Ovary (tissue), 9 donors: ENCODE data around the gene BRS3. TPM values are rescaled to one million over a fixed set of nuclear protein-coding genes. Genes with fewer than 3 reads are reported as not detected.

Source experiments
- DNase-seq, 5 donors: peaks; one replicate each; pipeline ENCODE4 v3.0.0-alpha.2; 2019 to 2020
- H3K27ac ChIP-seq, 2 donors: fragments of 200-600 bp; one replicate each; pipeline versions ENCODE4 v1.5.1 to v1.8.0; 2019 to 2022
- H3K27me3 ChIP-seq: fragments of 200-600 bp; one replicate; pipeline ENCODE4 v1.8.0; 2022
- H3K36me3 ChIP-seq: fragments of 200-600 bp; sonication (generic); one replicate; pipeline ENCODE4 v1.5.1; 2019
- H3K4me1 ChIP-seq: one replicate; pipeline ENCODE4 v1.8.1; 2013; ENCODE audit warnings: mild to moderate bottlenecking, moderate library complexity; ENCODE audit not compliant: insufficient read depth
- H3K4me3 ChIP-seq: fragments of 200-600 bp; sonication (generic); one replicate; pipeline ENCODE4 v1.5.1; 2017
- H3K9me3 ChIP-seq, 2 donors: fragments of 200-600 bp in 1 of 2; sonication (generic) in 1 of 2; one replicate each; pipeline versions ENCODE4 v1.5.1 to v1.8.1; 2013 to 2019; ENCODE audit warnings: mild to moderate bottlenecking in 1 of 2, moderate library complexity in 1 of 2
- CTCF ChIP-seq, 3 donors: fragments of 450-650 bp in 2 of 3; fragments of 200-600 bp in 1 of 3; IDR thresholded peaks; one replicate each; pipeline versions ENCODE4 v1.5.1 to v1.8.0; 2016 to 2022; ENCODE audit warnings: antibody characterized with exemption in 3 of 3, mild to moderate bottlenecking in 1 of 3
- EP300 ChIP-seq: sonication (generic); formaldehyde crosslinking; IDR thresholded peaks from one replicate; pipeline ENCODE4 v1.6.1; 2017; ENCODE audit warnings: antibody characterized with exemption
- POLR2A ChIP-seq: fragments of 450-650 bp; IDR thresholded peaks from one replicate; pipeline ENCODE4 v1.6.1; 2017; ENCODE audit warnings: antibody characterized with exemption, mild to moderate bottlenecking, moderate library complexity
- WGBS, 3 donors: extraction: QIAGEN DNeasy Blood & Tissue Kit in 1 of 3; methylation state at CpG; one replicate each; pipeline versions ENCODE4 v1.1.5 to v1.1.7; 2013 to 2017; 5-methylcytosine and 5-hydroxymethylcytosine counted together
- intact Hi-C, 4 donors: fragments of 100-400 bp; cut with DNase I; formaldehyde crosslinking; loops; one replicate each; pipeline versions ENCODE4 v1.11.0 to v1.15.1; 2022 to 2023
- polyA plus RNA-seq, 2 donors: library from polyadenylated mRNA; stranded (reverse); fragments of 200-250 nt in 1 of 2; fragments of 350-450 nt in 1 of 2; fragmentation: Illumina TruSeq in 1 of 2; extraction: RNeasy Lipid Tissue Mini Kit (QIAGEN cat#74804) in 1 of 2; gene quantifications; one replicate each; pipeline ENCODE4 v1.2.3, GENCODE V29; 2013 to 2014
- total RNA-seq, 7 donors: library from RNA; depleted of rRNA in 2 of 7; stranded (reverse); fragments of >200 nt in 2 of 7; fragmentation: NEBNext Ultra II Directional in 3 of 7; extraction: Animal tissue kit (Norgen Biotek cat#: 25700) in 3 of 7; gene quantifications; one replicate each; pipeline versions ENCODE4 v1.1.0 to v1.2.4, GENCODE V29; 2016 to 2023
- donor health status: DM: no; HTN: no; CAD: no; lungs with moderate emphysema.
- donor health status: DM: no; HTN: no; CAD: no.
- donor health status: Bipolar disorder and iron deficiency.
- donor health status: DM: yes; HTN: yes; CAD: no.
- donor health status: DM: no; HTN: no; CAD: no.
- donor health status: DM: yes; HTN: yes; CAD: no.

Gene BRS3
- total and polyA plus RNA-seq, 9 donors, result 0.21 to 2.8 (median 0.98) TPM

GRCh38 chrX:136447968-136448367 is 39.8 kb upstream of the BRS3 start:
- intact Hi-C loops, result no loop called here

GRCh38 chrX:136450050-136450830 is 37.5 kb upstream of the BRS3 start:
- DNase-seq, result no peak
- Histone ChIP-seq H3K4me3 (no peak overlapping the region), H3K27me3 (no peaks in the 10 kb centered on the region), H3K4me1 (no peaks in the 10 kb centered on the region), H3K27ac (no peak overlapping the region), H3K9me3 (no peaks in the 10 kb centered on the region), H3K36me3 (no peaks in the 10 kb centered on the region)
- 45 to 57% (median 49%) methylated on average over 8 of the region's 8 CpGs for WGBS, 3 donors
- no peak for TF ChIP-seq EP300
- TF ChIP-seq CTCF (IDR thresholded peaks at IDR 0.05), result no peak
- no peak for TF ChIP-seq POLR2A
- intact Hi-C loops, result no loop called here

More at GRCh38 chrX:136447968-136448367, 39.8 kb upstream of the BRS3 start:
- H3K27ac ChIP-seq, result no peak overlapping the region
- no peak for DNase-seq
- no peaks in the 10 kb centered on the region for H3K36me3 ChIP-seq
- H3K4me1 ChIP-seq, result no peaks in the 10 kb centered on the region
- H3K27me3 ChIP-seq, result no peaks in the 10 kb centered on the region
- H3K9me3 ChIP-seq, result no peaks in the 10 kb centered on the region
- TF ChIP-seq CTCF (IDR thresholded peaks at IDR 0.05) (no peak), POLR2A (no peak), EP300 (no peak)
- no peak overlapping the region for H3K4me3 ChIP-seq

- no peaks in the 10 kb centered on the region for H3K9me3 ChIP-seq
- H3K27me3 ChIP-seq, result no peaks in the 10 kb centered on the region
- no peak for TF ChIP-seq EP300
- no peak for TF ChIP-seq CTCF (IDR thresholded peaks at IDR 0.05)
- TF ChIP-seq POLR2A, result no peak
- no peaks in the 10 kb centered on the region for H3K4me1 ChIP-seq
- 77 to 86% (median 84%) methylated on average over 5 of the region's 5 CpGs for WGBS, 3 donors
- H3K4me3 ChIP-seq, result no peak overlapping the region
- DNase-seq, result no peak
- no peak overlapping the region for H3K27ac ChIP-seq
- intact Hi-C loops, result no loop called here
- H3K36me3 ChIP-seq, result no peaks in the 10 kb centered on the region
Measured at GRCh38 chrX:136452614-136453013, 35.1 kb upstream of the BRS3 start.

GRCh38 chrX:136453114-136453513 is 34.6 kb upstream of the BRS3 start:
- Histone ChIP-seq H3K27me3 (no peaks in the 10 kb centered on the region), H3K4me3 (no peak overlapping the region), H3K4me1 (no peaks in the 10 kb centered on the region), H3K9me3 (no peaks in the 10 kb centered on the region), H3K27ac (no peak overlapping the region), H3K36me3 (no peaks in the 10 kb centered on the region)
- TF ChIP-seq CTCF (IDR thresholded peaks at IDR 0.05) (no peak), EP300 (no peak), POLR2A (no peak)
- DNase-seq, result no peak
- intact Hi-C loops, result no loop called here
- 64 to 74% (median 67%) methylated on average over 1 of the region's 1 CpG for WGBS, 3 donors
